Hematopoietic multipotent progenitor cell (in vitro differentiated cells): ENCODE results near the gene CRYL1. TPM values are rescaled to one million over a fixed set of nuclear protein-coding genes. Genes with fewer than 3 reads are reported as not detected.
"Not testable (repeated sequence)": the region's sequence is repeated elsewhere in the genome, so short reads cannot be mapped to it uniquely, and the experiment has no call there.

Experiments used
- DNase-seq, 3 donors: peaks; one replicate each; pipeline ENCODE4 v3.0.0-alpha.2; 2011 to 2015; ENCODE audit warnings: low read depth in 2 of 3, low spot score in 2 of 3
- total RNA-seq: library from RNA; depleted of rRNA; stranded (reverse); fragments of >200 nt; gene quantifications from one replicate; pipeline ENCODE4 v1.2.3, GENCODE V29; 2012

The CRYL1 gene
- total RNA-seq, 1 donor: 31.8 TPM

DNA sequence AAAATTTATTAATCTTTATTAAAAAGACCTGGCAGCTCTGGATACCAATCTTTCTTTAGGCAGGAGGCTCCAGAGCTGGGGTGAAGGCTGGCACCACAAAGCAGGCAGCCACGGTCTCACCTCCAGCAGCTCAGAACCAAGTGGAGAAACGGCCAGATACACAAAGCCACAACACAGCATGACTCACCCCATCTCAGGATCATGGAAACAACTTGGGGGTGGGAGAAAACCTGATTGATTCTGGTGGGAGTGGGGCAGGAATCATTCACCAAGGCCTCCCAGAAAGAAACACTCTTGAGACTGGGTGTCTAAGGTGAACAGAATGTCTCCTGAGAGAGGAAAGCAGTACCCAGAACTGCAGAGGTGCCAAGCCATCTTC is 64.2 kb downstream of the CRYL1 start:
- DNase-seq: peak in 2 of 3 donors; percentile 18 to 22

DNA sequence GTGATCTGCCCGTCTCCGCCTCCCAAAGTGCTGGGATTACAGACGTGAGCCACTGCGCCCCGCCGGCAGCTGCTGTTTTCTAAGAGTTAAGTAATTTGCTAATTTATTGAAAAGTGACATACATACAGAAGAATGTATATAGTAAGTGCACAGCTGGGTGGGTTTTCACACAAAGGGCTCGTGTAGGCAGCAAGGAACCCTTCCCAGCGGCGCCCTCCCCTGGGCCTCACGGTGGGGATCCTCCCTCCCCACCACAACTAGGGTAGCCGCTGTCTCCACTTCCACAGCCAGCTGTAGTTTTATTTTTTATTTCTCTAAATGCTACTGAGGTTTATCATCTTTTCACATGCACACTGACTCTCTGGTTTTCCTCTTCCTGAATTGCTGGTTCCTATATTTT is 64.9 kb downstream of the CRYL1 start:
- peak in 1 of 3 donors; percentile 37 for DNase-seq

DNA sequence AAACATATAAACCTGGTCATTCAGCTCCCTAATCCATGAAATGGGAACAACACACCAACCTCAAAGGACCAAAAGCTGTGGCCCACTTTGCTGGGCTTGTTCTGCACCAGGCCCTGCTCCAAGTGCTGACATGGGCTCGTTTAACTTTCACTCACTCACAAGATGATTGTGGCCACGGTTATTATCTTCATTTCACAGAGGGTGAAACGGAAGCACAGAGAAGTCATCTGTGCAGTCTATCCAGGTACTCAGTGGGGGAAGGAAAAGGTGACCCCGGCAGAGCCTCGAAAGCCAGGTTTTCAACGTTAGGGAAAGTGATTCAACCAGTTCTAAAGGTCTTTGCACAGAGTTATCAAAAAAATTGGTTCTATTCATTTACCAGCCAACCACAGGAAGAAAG is 68.0 kb downstream of the CRYL1 start:
- peak in 1 of 3 donors; percentile 22 for DNase-seq

DNA sequence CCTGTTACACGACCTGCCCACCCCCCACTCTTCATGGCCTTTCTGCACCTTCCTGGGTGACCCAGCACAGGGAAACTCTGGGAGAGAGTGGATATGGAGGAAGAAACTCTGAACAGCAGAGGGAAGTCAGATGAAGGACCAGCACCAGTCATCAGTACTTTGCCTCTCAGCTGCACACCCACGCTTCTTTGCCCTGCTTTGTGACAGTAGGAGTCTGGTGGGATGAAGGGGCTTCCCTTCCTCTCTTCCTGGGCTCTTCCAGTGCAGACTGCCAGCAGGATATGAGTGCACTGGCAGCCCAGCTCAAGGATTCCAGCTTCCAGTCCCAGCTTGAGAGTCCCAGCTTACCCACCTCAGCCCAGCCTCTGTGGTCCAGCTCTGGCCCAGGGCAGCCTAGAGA is 68.9 kb downstream of the CRYL1 start:
- no peak for DNase-seq

DNA sequence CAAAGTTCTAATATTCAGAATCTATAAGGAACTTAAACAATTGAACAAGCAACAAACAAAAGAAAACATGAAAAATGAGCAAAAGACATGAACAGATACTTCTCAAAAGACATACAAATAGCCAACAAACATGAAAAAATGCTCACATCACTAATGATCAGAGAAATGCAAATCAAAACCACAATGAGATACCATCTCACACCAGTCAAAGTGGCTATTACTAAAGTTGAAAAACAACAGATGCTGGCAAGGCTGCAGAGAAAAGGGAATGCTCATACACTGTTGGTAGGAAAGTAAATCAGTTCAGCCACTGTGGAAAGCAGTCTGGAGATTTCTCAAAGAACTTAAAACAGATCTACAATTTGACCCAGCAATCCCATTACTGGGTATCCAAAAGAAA is 74.3 kb downstream of the CRYL1 start:
- no peak for DNase-seq

DNA sequence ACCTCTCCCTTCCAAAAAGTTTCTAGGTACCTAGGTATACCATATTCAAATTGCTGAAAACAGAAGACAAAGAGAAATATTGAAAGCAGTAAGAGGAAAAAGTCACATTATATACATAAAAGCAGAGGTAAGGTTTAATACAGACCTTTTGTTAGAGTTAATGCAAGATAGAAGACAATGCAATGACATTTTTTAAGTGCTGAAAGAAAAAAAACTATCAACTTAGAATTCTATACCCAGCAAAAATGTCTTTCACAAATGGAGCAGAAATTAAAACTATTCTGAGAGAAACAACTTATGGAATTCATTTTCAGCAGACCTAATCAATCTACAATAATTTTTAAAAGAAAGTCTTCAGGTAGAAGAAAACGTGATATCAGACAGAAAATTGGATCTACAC is 77.2 kb downstream of the CRYL1 start:
- DNase-seq: peak in 1 of 3 donors; percentile 20

DNA sequence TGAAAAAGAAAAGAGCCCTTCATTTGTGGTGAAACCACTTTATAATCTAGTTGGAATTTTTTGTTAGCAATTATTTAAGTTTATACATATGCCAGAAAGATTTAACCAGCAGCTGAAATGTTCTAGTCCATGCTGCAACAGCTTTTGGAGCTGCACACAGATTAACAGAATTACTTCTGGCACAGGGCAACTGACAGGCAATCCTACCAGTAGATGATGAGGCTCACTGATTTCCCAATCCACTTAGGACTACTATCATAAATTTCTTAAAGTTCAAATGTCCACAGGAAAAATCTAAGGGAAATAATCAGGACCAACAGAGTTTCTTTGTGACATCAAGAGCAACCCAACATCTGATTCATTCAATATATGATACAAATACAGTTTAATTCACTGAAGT is 78.8 kb downstream of the CRYL1 start:
- DNase-seq: no peak

DNA sequence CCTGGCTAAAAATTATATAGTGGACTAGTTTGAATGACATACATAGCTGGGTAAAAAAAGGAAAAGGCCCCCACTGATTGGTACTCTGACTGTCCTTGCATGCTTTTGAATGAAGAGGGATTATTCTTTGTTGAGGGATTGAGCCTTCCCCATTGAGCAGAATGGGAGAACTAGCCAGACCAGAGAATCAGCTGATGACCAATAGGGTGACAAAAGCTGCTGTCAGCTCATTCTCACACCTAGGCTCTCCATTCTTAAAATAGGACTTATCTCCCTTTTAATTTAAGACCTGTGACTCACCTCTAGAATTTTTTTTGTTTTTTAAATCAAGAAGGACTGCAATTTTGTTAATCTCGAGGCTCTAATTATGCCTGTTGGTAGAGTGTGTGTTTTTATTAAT is 79.3 kb downstream of the CRYL1 start:
- no peak for DNase-seq

DNA sequence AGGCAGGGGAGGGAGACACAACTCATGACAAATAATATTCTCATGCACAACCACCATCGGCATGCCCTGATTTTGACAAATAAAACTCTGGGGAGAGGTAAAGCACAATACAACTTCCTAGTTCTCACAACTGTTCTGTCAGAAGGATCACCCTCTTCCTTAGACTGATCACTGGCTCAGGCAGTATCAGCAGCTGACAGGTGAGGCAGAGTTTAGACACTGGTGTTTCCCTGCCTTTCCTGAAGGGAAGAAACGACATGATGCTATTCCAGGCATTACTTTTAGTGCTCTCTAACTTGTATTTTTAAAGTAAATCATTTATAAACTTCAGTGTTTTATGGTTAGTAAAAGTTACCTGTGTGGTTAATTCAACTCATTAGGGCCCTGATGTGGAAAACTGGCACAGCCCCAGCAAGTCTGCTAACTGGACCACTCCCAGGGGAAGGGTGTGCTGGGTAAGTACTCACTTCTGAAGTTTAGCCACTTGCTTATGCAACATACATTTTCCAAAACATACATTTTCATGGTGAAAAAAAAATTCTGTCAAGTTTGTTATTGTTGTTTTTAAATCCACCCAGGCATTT is 82.8 kb downstream of the CRYL1 start:
- DNase-seq: no peak

DNA sequence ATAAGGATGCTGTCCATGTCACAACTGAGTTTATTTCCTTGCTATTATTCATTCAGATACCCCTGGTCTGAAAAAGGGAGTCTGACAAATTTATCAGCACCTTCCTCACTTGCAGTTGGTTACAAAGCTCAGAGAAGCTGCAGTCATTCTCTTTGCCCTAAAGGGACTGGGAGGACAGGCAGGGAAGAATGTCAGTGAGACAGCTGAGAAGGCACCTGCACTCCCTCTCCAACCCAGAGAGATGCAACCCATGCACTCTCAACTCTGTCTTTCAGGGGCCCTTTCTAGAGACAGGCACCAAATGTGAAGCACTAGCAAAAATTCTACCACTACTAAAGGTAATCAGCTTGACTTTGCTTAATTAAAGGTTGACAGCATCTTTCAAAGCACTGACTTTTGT is 83.3 kb downstream of the CRYL1 start:
- DNase-seq: no peak

DNA sequence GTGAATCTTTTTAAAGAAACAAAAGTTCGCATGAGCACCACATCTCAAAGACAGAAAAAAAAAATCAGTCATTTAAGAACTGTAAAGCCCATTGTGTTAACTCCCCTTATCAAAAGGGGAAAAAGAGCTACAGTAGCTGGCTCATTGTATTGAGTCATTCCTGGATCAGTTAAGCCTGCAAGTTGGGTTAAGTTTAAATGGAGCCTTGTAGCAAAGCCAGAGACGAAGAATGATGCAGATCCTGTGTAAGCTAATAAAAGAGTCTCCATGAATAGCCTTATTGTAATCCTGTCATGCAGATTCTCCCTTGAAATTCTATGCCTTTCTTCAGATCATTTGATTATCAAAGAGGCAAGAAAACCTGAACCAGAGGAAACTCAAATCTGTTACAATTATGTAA is 83.8 kb downstream of the CRYL1 start:
- DNase-seq: no peak

DNA sequence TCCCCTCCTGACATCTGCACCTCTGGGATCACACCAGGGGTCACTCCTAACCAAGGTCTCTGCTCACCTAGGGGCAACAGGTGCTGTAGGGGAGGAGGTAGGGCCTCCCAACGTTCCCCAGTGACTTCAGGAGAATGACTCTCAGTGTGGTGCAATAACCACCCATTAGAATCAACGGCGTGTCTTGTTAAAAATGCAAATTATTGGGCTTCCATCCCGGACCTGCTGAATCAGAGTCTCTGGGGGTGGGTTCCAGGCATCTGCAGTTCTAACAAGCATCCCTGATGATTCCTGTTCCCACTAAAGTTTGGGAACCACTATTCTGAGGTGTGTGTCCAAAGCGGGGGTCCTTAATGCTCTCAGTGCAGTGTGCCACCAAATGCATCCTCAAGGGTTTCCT is 84.6 kb downstream of the CRYL1 start:
- no peak for DNase-seq

DNA sequence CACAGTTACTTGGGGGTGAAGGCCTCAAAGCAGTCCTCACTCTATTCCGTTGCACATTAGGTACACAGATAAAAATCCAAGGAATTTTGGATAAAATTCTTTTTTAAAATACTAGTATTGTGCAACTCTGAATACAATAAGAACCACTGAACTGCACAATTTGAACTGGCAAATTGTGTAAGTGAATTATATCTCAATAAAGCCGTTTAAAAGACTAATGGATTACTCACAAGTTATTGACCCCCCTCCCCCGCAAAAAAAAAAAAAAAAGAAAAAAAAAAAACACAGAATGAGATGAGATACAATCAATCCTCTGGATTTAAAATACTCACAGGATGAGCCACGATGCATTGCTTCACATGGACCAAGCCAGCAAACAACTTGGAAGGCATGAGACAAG is 86.4 kb downstream of the CRYL1 start:
- no peak for DNase-seq

DNA sequence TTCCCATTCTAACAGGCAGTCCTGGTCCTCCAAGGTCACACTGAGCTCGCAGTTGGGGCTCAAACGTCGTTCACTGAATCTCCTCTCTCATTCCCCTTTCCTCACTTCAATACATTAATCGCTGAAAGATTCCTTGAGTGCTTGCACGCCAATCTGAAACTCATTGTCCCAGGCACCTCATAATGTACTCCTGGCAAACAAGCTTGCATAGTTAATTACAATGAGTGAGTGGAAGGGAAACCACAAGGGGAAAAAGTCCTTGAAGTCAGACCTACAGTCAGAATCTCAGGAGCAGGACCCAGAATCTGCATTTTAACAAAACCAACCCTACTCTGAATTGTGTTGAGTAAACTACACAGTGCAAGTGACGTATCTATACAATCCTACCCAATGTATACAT is 86.9 kb downstream of the CRYL1 start:
- no peak for DNase-seq

DNA sequence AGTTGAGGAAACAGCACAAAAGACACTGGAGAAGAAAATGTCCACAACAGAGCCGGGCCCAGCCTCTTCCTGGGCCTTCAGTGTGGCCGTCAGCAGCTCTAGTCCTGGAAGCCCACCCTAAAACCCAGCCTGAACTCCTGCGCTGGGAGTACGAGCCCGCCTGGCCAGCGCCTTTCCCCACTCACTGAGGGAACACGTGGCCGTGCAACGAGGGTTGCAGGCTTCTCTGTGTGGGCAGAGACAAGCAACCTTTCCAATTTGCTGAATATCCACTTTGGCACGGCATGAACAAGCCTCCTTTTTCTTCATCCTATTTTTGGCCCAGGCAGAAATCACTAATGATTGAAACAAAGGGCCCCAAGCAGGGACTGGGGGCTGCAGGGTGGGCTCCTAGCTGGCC is 89.2 kb downstream of the CRYL1 start:
- DNase-seq: no peak

DNA sequence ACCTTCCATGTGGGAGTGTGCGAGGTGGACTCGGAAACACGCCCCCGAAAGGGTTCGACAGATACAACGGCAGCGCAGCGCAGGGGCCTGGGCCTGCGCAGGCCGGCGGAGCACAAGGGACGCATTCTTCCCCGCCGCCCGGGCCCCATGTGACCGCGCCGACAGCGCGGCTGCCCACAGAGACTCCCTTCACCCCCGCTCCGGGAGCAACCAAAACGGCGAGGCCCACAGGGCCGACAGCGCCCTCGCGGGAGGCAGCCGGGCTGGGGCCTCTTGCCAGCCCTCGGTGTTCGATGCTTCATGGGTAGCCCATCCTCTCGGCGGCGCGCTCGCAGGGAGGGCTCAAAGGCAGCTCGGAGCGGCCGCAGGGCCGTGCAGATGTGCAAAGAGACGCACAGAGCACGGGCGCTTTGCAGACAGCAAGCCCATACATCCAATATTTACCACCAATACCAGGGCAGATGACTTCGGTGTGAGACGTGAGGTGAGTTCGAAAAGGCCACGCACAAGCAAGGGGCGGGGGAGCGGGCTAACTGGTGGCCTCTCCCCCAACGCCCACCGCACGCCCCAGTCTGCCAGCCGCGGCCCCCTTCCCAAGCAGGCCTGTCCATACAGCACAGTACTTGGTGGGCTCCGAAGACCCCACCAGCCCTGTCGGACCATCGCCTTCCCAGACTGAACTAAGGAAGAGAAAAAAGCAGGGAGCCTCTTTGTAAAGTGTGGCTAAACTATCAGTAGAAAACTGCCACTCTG is 89.9 kb downstream of the CRYL1 start:
- no peak for DNase-seq

DNA sequence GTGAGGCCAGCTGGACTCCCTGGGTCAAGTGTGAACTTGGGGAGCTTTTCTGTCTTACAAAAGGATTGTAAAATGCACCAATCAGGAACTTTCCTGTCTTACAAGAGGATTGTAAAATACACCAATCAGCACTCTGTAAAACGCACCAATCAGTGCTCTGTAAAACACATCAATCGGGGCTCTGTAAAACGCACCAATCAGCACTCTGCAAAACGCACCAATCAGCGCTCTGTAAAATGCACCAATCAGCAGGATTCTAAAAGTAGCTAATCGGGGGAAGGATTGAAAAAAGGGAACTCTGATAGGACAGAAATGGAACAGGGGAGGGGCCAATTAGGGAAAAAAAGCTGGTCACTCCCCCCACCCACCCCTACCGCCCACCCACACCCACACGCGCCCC is 91.4 kb downstream of the CRYL1 start:
- not testable (repeated sequence) for DNase-seq

DNA sequence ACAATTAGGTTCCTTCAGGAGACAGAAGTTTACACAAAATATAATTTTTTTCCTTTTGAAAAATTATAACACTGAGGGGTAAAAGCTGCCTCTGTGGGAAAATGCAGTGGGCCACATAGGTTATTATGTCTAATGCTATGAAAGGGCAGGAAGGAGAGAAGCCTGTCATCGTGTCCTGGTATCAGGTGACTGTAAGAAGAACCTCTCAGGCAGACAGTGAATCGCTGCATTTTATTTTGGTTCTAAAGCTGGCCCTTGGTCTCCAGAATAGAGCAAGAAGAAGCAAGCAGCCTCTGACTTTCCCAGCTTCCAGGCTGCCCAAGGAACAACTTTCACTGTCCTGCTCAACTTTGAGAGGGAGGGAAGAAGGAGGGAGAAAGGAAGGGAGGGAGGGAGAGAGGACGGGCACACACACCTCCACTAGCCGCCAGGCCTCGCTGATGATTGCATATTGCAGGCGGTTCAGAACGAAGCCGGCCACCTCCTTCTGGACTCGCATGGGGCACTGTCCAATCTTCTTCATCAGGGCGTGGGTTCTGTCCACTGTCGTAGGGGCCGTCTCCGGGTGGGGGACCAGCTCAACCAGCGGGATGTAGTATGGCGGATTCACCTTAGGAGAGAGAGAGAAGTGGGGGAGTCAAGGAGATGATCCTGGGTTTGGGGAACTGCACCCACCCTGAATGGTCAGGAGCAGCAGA is 93.8 kb downstream of the CRYL1 start:
- no peak for DNase-seq

DNA sequence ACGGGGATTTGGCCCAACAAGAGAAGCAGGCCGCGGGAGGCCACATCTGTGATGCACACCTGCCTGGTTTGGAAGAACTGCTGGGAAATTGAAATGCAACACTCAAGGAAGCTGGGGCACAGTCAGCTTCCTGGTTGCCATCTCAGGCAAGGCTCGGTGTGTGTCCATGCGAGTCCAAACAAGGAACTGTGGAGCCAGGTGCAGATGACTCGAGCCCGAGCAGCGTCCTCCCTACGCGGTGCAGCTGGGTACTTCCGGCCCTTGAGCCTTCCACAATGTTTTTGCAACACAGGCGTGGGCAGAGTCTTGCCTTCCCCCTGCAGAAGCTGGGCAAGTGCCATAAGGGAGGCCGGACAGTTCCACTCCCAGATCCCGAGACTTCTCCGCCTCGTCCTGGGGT is 94.6 kb downstream of the CRYL1 start:
- no peak for DNase-seq

DNA sequence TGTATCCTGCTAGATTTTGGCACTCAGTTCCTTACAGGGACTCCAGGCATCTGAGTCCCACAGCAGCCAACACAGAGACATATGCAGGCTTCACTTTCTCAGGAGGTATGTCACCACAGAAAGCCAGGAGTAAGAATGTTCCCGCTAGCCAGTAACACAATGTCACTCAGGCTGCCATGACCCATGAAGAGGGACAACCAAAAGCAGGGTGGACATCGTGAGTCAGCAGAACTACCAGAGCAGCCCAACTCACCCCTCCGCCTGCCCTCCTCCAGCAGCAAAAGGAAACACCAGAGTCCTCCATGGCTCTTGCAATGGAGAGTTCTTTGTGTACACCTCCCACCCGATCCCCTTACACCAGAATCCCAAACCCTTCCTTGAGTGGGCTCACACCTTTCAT is 95.4 kb downstream of the CRYL1 start:
- no peak for DNase-seq

DNA sequence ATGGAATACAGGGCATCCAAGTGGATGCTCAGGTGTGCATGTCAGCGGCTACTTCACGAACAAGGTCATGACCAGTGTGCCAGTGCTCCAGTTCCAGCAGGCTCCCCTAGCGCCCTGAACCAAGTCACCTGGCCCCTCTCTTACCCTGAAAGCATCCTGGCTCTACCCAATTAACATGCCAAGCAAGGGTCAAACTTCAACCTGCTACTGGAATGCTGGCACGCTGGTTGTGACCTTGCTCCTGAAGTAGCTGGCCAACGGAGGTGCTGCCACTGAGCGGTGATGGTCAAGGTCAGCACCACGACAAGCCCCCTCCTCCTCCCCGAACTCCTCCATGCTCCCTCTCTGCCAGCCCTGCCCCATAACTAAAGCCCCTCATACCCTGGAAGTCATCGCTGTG is 96.0 kb downstream of the CRYL1 start:
- no peak for DNase-seq
